ENCODE data around the gene CREB3L1.

CREB3L1 gene, protein sequence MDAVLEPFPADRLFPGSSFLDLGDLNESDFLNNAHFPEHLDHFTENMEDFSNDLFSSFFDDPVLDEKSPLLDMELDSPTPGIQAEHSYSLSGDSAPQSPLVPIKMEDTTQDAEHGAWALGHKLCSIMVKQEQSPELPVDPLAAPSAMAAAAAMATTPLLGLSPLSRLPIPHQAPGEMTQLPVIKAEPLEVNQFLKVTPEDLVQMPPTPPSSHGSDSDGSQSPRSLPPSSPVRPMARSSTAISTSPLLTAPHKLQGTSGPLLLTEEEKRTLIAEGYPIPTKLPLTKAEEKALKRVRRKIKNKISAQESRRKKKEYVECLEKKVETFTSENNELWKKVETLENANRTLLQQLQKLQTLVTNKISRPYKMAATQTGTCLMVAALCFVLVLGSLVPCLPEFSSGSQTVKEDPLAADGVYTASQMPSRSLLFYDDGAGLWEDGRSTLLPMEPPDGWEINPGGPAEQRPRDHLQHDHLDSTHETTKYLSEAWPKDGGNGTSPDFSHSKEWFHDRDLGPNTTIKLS

DNA sequence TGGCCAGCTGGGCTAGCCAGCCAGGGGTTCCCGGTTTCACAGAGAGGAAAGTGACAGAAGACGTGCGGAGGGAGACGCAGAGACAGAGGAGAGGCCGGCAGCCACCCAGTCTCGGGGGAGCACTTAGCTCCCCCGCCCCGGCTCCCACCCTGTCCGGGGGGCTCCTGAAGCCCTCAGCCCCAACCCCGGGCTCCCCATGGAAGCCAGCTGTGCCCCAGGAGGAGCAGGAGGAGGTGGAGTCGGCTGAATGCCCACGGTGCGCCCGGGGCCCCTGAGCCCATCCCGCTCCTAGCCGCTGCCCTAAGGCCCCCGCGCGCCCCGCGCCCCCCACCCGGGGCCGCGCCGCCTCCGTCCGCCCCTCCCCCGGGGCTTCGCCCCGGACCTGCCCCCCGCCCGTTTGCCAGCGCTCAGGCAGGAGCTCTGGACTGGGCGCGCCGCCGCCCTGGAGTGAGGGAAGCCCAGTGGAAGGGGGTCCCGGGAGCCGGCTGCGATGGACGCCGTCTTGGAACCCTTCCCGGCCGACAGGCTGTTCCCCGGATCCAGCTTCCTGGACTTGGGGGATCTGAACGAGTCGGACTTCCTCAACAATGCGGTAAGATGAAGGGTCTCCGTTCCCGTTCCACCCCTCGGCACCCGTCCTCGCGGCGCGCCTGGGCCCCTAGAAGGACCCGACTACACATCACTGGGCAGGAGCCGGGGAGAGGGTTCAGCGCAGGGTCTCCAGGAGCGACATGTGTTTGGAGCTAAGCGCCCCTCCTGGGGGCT, at the start of gene CREB3L1:
Gene CREB3L1 (plus strand): TSS at position 41 of the 765 bp plus-strand sequence. CDS start 450 bp downstream, at position 491.
- DNase-seq (ENCODE audit: extremely low read depth in 1 of 2, low read depth in 1 of 2) = no peak

- DNase-seq (ENCODE audit: extremely low read depth in 1 of 2, low read depth in 1 of 2) = no peak
These were observed 48.2 kb upstream of the CREB3L1 start for GRCh38 chr11:46229230-46229629.

- no peak for DNase-seq (ENCODE audit: extremely low read depth in 1 of 2, low read depth in 1 of 2)
These were observed 43.2 kb upstream of the CREB3L1 start for GRCh38 chr11:46234311-46234710.

DNA sequence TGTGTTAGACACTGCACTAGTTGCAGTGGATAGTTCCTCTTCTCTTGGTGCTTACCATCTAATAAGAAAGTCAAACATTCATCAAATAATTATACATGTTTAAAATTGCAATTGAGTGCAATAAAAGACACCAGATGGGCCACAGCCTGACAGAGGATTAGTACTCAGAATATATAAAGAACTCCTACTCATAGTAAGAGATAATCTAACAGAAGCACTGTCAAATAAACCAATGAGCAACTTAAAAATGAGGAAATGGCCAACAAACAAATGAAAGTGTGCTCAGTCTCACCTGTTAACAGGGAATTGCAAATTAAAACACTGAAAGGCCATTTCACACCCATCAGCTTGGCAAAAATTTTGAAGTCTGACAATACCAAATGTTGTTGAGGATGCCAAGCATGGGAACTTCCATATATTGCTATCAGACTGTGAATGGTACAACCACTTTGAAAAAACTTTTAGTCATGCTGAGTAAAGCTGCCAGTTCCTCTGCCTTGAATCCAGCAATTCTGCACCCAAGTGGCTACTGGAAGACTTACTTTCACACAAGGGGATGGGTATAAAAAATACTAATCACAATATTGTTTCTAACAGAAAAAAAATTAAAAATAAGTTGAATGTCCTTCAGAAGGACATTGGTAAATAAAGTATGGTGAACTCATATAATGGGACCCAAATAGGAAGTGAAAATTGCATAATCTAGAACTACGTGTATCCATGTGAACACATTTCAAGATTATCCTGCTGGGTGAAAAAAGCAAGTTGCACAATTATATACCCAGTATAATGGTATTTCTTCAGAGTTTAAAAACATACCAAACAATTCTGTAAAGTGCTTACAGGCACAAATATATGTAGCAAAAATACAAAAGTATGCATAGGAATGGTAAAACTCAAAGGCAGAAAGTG, 41.4 kb upstream of the CREB3L1 start:
- no peak for DNase-seq (ENCODE audit: extremely low read depth in 1 of 2, low read depth in 1 of 2)

DNA sequence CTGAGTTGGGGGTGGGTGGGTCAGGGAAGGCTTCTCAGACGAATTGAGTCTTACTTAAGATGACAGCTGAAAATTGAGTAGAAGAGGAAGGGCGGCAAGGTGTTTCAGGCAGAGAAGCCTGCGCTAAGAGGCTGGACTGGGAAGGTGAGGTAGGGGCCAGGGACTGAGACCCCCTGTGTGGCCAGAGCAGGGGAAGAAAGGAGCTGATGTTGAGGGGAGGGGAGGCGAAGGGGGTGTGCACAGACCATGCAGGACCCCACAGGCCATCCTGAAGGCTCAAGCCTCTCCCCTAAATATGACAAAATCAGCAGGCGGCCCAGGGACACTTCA, 40.6 kb upstream of the CREB3L1 start:
- DNase-seq (ENCODE audit: extremely low read depth in 1 of 2, low read depth in 1 of 2) = no peak

GRCh38 chr11:46237248-46238077, 40.0 kb upstream of the CREB3L1 start:
- peak; percentile 26 to 49 for DNase-seq (ENCODE audit: extremely low read depth in 1 of 2, low read depth in 1 of 2)

DNA sequence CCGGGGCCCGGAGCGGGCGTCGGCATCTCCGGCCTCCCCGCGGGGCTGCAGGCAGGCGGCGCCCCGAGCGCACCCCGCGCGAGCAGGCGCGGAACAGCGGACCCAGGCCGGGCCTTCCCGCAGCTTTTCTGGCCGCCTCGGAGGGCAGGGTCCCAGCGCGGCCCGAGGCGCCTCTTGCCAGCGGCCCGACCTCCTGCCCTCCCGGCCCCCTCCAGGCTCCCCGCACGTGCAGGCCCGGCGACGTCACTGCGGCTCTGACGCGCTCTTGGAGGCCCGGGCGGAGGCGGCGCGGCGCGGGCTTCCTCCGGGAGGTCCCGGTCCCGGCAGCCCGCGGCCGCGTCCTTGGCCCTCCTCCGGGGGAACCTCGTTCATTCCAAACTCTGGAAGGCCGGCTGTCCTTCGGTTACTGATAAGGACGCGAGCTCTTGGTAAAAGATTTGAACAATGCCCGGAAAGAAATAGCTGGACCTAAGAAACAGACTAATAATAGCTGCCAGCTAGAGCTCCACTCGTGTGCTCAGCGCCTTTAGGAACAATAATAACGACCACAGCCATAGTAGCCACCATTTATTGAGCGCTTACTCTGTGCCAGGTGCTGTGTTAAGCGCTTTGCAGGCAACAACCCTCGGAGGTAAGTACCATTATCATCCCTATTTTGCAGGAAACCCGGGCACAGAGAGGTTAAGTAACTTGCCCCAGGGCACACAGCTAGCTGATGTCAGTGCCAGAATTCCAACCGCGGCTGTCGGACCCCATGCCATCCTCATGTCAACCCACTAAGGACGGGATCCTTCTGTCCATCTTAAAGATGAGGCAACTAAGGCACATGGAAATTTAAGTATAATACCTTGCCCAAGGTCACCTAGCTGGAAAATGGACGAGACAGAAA, 39.1 kb upstream of the CREB3L1 start:
- DNase-seq (ENCODE audit: extremely low read depth in 1 of 2, low read depth in 1 of 2) = peak in 1 of 2 donors; percentile 50

DNA sequence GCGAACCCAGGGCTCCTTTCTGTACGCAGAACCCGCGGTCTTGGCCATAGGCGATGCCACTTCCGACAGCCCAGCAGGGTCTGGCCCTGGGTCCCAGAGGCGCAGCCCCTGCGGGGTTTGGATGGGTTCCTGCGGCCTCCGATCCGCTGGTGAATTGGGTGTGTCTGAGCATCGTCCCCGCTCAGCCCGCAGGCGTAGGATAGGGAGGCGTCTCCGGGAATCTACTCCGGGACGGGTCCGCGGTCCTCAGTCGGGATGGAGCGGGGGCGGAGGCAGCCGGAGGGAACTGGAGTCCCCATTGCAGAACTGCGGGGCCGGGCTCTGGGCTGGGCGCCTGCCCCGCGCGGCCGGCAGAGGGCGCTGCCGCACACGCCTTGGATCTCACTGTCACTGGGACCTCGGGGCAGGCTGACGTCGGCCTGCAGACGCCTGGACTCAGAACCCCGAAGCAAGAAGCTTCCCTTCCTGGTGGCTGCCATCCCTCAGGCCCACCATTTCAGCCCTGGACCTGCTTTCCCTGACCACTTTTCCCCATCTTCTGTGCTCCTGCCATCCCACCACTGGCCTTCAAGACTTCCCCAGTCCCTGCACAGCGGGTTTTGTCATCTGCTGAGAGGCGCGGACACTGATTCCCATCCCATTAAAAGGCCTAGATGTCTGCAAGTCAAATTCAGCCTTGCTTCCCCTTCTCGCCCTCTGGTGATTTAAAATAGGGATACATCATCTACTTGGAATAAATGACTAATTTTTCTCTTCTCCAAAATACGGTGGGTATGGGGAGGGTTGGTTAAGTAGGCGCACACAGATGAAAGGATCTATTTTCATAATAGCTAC, 38.3 kb upstream of the CREB3L1 start:
- DNase-seq (ENCODE audit: extremely low read depth in 1 of 2, low read depth in 1 of 2) = peak; percentile 50 to 68

- no peak for DNase-seq (ENCODE audit: extremely low read depth in 1 of 2, low read depth in 1 of 2)
These were observed 37.7 kb upstream of the CREB3L1 start for GRCh38 chr11:46239801-46240061.

GRCh38 chr11:46240371-46240770, 37.1 kb upstream of the CREB3L1 start:
- DNase-seq (ENCODE audit: extremely low read depth in 1 of 2, low read depth in 1 of 2) = no peak

- DNase-seq (ENCODE audit: extremely low read depth in 1 of 2, low read depth in 1 of 2) = no peak
These were observed 36.6 kb upstream of the CREB3L1 start for GRCh38 chr11:46240861-46241260.

GRCh38 chr11:46242041-46242951, 35.2 kb upstream of the CREB3L1 start:
- DNase-seq (ENCODE audit: extremely low read depth in 1 of 2, low read depth in 1 of 2) = no peak

DNA sequence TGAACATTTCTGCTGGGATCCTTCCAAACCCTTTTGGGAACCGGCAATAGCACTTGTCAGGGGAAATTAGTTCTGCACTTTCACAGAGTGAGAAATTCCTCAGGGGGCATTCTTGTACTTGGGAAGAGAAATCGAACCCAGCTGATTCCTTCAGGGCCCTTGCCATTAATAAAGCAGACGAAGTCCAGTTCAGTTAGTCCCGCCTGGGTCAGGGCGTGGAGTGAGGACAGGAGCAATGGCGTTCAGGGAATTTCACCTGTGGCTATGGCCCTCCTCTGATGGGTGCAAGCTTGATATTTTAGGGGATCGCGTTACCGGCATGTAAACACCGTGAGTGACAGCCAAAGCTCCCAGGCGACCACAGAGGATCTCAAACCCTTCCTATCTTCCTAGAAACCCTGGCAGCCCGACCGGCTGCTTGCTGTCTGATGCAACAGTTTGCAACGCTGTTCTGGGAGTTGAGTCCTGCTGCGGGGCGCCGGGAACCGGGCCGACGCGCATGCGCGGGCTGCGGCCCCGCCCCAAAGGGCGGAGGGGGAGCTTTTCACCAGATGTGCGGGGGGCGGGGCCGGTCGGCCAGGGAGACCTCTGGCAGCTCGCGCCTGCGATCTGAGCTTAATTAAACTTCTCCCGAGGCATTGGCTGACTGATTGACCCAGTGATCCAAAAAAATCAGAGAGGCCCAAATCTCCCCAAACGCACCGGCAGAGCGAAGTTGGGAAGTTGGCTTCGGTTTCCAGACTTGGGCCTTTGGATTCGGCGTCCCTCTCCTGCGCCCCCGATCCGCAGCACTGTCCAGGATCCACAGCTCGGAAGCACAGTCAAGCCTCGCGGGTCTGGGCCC, 34.3 kb upstream of the CREB3L1 start:
- DNase-seq (ENCODE audit: extremely low read depth in 1 of 2, low read depth in 1 of 2) = peak; percentile 84 to 88

GRCh38 chr11:46243796-46244109, 33.7 kb upstream of the CREB3L1 start:
- no peak for DNase-seq (ENCODE audit: extremely low read depth in 1 of 2, low read depth in 1 of 2)

- no peak for DNase-seq (ENCODE audit: extremely low read depth in 1 of 2, low read depth in 1 of 2)
These were observed 30.9 kb upstream of the CREB3L1 start for GRCh38 chr11:46246521-46246920.

- no peak for DNase-seq (ENCODE audit: extremely low read depth in 1 of 2, low read depth in 1 of 2)
These were observed 30.4 kb upstream of the CREB3L1 start for GRCh38 chr11:46247090-46247489.

GRCh38 chr11:46247659-46248058, 29.8 kb upstream of the CREB3L1 start:
- DNase-seq (ENCODE audit: extremely low read depth in 1 of 2, low read depth in 1 of 2) = no peak

All from stimulated activated CD8-positive, alpha-beta memory T cell treated with anti-CD3 and anti-CD28 coated beads, Interleukin-7, amount 100 ng/mL, for 48 hours (primary cell).